Tongue (tissue), 2 donors: ENCODE data around the gene TUT4. TPM values are rescaled to one million over a fixed set of nuclear protein-coding genes. Genes with fewer than 3 reads are reported as not detected.

Experiments
- DNase-seq: peaks from one replicate; pipeline ENCODE4 v3.0.0-alpha.2; 2015
- total RNA-seq: library from RNA; depleted of rRNA; stranded (reverse); fragments of >200 nt; gene quantifications from one replicate; pipeline ENCODE4 v1.2.3, GENCODE V29; 2014

TUT4 gene
- total RNA-seq, 1 donor from 2014 or later, result 115 TPM

GRCh38 chr1:52404116-52404974 is 148.5 kb downstream of the TUT4 start, which contains the start of the genes ORC1 and PRPF38A:
ORC1 (minus strand) TSS chr1:52404423; CDS start chr1:52402223, 2,200 bp downstream.
PRPF38A (plus strand) TSS chr1:52404602; CDS start chr1:52404750, 148 bp downstream.
- peak; percentile 99 for DNase-seq

- DNase-seq, result peak; percentile 46
These were observed 149.3 kb downstream of the TUT4 start for GRCh38 chr1:52403566-52404115.

GRCh38 chr1:52402860-52403240 is 150.0 kb downstream of the TUT4 start:
- DNase-seq, result no peak

- DNase-seq, result no peak
These were observed 152.8 kb downstream of the TUT4 start for GRCh38 chr1:52400131-52400530.

- no peak for DNase-seq
These were observed 153.3 kb downstream of the TUT4 start for GRCh38 chr1:52399629-52400028.

- no peak for DNase-seq
These were observed 159.7 kb downstream of the TUT4 start for GRCh38 chr1:52393174-52393573.

GRCh38 chr1:52386458-52386857 is 166.4 kb downstream of the TUT4 start:
- DNase-seq, result no peak

- DNase-seq, result no peak
These were observed 167.5 kb downstream of the TUT4 start for GRCh38 chr1:52385376-52385775.

Other genes starting within 250 kb of the TUT4 start
- 17.6 TPM for gene CC2D1B, start 186.9 kb downstream of the TUT4 start, total RNA-seq
- gene ORC1, start 148.7 kb downstream of the TUT4 start, total RNA-seq, result 1.7 TPM
- gene PRPF38A, start 148.5 kb downstream of the TUT4 start, total RNA-seq, result 24.8 TPM
- gene GPX7, start 49.3 kb upstream of the TUT4 start, total RNA-seq, result 138 TPM
- not detected for gene SHISAL2A, start 80.1 kb upstream of the TUT4 start, total RNA-seq
- 17.7 TPM for gene COA7, start 145.3 kb upstream of the TUT4 start, total RNA-seq
- 97.4 TPM for gene ZYG11B, start 173.4 kb upstream of the TUT4 start, total RNA-seq